ENCODE data around the gene KHDC4.

Gene KHDC4

DNA sequence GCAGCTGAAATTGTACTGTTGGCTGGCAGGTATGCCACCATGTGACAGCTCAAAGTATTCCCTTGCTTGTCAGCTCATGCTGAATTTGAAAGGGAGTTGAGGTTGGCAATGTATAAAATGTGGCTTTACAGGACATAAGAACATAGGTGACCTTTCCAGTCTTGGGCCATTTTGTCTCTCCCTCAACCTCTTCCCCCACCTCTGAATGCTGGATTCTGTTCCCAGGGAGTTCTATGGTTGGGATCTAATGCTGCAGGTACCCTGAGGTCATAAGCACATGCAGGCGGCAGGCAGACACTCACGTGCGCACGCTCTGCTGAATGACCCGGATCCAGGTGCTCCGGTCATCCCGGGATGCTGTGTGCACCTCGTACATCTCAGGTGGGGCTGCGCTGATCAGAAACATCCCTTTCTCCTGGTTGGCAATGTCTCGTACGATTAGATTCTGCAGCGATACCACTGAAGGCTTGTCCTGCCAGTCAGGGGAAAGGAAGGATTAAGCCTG lies 23.2 kb upstream of the KHDC4 start:
- Mint-ChIP-seq H3K4me3 (no peak overlapping the region), H3K36me3 (peaks cover 3% of the 10 kb centered on the region), H3K4me1 (peaks cover under 1% of the 10 kb centered on the region), H3K9me3 (no peaks in the 10 kb centered on the region), H3K27me3 (no peaks in the 10 kb centered on the region), H3K27ac (no peak overlapping the region)

DNA sequence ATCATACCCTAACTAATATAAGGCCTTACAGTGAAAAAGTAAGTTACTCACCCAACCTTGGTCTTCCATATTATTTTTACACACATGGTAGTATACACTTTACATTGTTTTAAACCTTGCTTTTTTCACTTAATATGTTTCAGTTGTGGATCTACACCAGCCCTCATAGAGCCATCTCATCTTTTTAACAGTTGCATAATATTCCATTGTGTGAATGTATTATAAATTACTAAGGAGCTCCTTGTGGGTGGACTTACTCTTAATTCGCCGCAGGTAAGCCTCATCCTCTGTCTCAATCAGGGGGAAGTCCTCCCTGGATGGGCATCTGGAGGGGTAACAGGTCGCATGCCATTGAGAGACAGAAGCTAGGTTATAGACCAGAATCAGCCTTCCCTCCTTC lies 20.4 kb upstream of the KHDC4 start:
- Mint-ChIP-seq H3K27me3 (no peaks in the 10 kb centered on the region), H3K9me3 (no peaks in the 10 kb centered on the region), H3K4me3 (no peak overlapping the region), H3K36me3 (peaks cover 7% of the 10 kb centered on the region), H3K27ac (no peak overlapping the region), H3K4me1 (no peaks in the 10 kb centered on the region)

DNA sequence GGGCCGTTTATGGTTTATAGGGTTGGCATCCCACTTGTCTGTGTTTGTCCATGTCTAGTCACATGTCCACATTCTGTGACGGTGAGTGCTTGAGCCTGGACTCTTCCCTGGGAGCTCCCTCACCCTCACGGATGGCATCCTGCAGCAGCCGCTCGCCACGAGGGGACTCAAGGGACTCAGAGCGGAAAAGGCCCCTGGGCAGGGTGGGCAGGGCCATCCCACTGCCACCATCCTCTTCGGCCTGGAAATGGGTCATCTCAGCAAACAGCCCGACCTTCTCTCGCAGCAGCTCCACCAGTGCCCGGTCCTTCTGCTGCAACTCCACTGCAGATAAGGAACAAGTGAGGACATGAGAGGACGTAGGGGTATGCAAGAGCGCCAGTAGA lies 18.3 kb upstream of the KHDC4 start:
- Mint-ChIP-seq H3K4me1 (no peaks in the 10 kb centered on the region), H3K4me3 (no peak overlapping the region), H3K27me3 (no peaks in the 10 kb centered on the region), H3K27ac (no peak overlapping the region), H3K36me3 (peaks cover 7% of the 10 kb centered on the region), H3K9me3 (no peaks in the 10 kb centered on the region)

DNA sequence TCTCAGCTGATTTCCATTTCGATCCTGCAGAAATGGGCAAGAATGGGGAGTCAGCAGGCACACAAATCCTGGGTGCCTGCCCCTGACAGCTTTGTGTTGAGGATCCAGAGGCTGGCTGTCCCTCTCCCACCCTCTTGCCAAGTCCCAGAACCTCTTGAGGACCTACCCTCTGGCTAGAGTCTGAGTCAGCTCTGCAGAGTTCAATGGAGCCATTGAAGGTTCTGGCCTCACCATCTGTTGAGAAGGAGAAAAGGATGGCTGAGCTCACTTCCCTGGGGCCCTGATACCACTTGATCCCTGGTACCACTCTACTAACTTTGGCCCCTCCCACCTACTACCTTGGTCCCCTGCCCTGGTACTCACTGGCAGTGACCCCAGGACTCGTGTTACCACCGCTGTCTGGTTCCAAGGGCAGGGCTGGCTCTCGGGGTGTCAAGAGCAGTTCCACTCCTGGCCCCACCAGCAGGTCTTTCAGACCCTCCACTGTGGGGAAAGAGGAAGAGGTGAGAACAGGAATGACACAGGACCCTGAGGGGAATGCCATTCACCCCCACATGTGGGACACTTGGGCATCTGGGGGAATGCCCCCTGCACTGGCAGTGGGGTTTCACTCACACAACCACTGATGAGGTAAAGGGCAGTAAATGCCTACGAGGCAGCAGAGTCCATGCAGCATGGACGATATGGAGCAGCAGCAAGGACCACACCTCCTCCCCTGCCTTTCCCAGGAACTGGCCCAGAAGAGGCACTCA lies 17.7 kb upstream of the KHDC4 start:
- Mint-ChIP-seq H3K27ac (peak overlapping the region; percentile 80), H3K9me3 (no peaks in the 10 kb centered on the region), H3K27me3 (no peaks in the 10 kb centered on the region), H3K36me3 (peaks cover 7% of the 10 kb centered on the region), H3K4me3 (no peak overlapping the region), H3K4me1 (peaks cover 3% of the 10 kb centered on the region)

DNA sequence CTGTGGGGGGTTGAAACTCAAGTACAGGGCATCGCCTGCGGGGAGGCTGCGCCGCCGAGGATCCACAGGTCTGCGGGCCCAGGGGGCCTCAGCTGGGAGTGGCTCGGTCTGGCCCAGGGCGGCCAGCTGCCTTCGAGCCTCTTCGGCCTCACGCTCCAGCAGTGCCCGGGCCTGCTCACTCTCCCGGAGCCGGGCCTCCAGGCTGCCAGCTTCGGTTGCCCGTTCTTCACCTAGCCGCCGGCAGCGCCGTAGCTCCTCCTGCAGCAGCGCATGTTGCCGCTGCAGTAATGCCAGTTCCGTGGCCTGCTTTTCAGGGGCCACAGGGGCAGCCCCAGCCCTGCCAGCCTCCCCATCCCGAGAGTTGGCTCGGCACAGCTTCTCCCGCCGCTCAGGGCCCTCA lies 16.6 kb upstream of the KHDC4 start:
- Mint-ChIP-seq H3K27ac (no peak overlapping the region), H3K4me3 (no peak overlapping the region), H3K27me3 (no peaks in the 10 kb centered on the region), H3K4me1 (peaks cover 14% of the 10 kb centered on the region), H3K9me3 (no peaks in the 10 kb centered on the region), H3K36me3 (peaks cover 10% of the 10 kb centered on the region)

DNA sequence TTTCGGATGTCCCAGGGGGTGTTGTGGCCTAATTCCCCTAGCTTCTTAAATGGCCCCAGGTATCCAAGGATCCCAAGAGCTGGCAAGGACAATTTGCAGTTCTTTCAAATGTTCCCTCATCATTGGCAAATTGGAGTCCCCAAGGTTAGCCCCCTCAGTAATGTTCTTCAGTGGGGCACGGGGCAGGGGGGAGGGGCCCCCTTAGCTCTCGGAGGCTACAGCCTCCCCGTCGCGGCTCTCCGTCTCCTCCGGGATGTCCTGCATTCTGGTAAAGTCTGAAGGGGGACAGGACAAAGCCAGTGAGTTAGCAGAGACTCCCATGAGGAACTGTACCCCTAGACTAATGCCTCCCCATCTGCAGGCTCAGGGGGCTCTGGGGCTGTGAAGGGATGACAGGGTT lies 13.5 kb upstream of the KHDC4 start:
- Mint-ChIP-seq H3K36me3 (peaks cover 8% of the 10 kb centered on the region), H3K27ac (peak overlapping the region; percentile 51), H3K4me3 (no peak overlapping the region), H3K27me3 (no peaks in the 10 kb centered on the region), H3K4me1 (peaks cover 30% of the 10 kb centered on the region), H3K9me3 (no peaks in the 10 kb centered on the region)

DNA sequence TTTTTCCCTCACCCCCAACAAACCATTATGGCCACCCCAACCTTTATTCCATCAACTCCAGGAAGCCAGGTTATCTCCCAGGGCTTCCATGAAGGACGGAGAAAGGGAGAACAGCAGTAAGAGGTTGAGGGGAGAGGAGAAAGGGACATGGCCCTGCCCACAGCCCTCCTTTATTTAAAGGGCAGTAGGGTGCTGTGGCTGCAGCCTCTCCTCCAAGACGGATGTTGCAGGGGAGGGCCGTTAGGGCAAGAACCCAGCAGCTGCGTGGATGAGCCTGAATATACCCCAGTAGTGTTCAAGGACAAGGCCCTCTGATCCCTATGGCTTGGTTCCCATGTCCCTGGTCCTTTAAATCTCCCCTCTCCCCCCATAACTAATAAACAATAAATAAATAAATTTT lies 13.1 kb upstream of the KHDC4 start:
- peak overlapping the region; percentile 92 for H3K27ac Mint-ChIP-seq
- peaks cover 8% of the 10 kb centered on the region for H3K36me3 Mint-ChIP-seq
- peak overlapping the region; percentile 23 for H3K4me3 Mint-ChIP-seq
- H3K4me1 Mint-ChIP-seq, result peaks cover 32% of the 10 kb centered on the region
- no peaks in the 10 kb centered on the region for H3K9me3 Mint-ChIP-seq
- no peaks in the 10 kb centered on the region for H3K27me3 Mint-ChIP-seq

DNA sequence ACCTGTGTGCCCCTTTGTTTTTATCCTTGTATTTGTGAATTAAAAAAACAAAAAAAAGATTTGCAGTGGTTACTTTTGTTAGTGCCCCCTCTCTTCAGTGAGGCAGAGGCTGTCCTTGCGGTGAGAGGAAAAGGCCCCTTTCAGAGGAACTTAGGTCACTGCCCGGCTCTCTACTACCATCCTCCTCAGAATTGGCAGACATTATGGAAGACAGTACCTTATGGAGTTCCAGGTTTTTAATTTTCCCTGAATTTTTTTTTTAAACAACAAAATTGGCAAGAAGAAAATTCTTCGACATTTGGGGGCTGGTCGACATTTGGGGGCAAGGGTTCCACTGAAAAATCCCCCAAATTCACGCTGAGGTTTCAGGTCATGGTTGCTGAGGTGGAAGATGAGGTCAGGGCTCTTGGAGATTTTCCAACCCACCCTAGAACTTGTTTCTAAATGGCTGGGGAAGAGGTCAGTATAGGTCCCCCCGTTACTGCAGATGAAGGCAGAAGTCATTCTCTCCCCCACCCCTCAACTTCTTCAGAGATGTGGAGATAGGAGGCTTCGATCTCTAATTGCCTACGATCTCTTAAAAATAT lies 12.5 kb upstream of the KHDC4 start:
- Mint-ChIP-seq H3K36me3 (peaks cover 7% of the 10 kb centered on the region), H3K27ac (peak overlapping the region; percentile 92), H3K9me3 (no peaks in the 10 kb centered on the region), H3K27me3 (no peaks in the 10 kb centered on the region), H3K4me3 (peak overlapping the region; percentile 76), H3K4me1 (peaks cover 38% of the 10 kb centered on the region)

DNA sequence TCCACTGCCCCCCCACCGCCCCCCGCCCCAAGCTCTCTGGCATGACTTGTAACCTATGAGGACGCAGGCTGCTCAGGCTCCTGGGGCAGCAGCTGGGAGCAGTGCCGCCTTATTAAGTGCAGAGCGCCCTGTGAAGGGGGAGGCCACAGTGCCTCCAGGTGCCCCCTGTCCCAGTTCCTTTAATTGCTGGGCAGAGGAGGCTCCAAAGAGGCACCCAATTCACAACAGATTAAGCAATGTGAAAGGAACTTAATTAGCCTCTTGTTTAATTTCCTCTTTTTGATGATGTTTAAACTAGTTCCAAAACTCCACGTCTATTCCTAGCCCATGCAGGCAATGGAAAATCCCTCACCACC lies 10.2 kb upstream of the KHDC4 start:
- no peaks in the 10 kb centered on the region for H3K27me3 Mint-ChIP-seq
- peaks cover 3% of the 10 kb centered on the region for H3K36me3 Mint-ChIP-seq
- H3K9me3 Mint-ChIP-seq, result no peaks in the 10 kb centered on the region
- H3K27ac Mint-ChIP-seq, result peak overlapping the region; percentile 90
- H3K4me1 Mint-ChIP-seq, result peaks cover 58% of the 10 kb centered on the region
- no peak overlapping the region for H3K4me3 Mint-ChIP-seq

DNA sequence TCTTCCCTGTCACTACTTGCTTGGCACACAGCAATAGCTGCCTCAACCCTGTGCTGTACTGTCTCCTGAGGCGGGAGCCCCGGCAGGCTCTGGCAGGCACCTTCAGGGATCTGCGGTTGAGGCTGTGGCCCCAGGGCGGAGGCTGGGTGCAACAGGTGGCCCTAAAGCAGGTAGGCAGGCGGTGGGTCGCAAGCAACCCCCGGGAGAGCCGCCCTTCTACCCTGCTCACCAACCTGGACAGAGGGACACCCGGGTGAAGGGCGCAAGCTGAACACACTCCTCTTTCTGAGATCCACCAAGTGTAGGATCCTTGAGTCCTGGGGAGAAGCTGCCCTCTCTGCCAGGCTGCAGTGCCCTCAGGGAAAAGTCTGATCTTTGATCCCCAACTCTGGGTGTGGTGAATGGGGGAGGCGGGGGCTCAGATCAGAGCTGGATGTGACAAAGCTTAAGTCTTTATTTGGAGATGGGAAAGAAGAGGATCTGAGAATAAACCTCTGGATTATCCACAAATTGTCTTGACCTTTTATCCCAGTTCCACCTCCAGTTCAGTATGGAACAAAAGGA lies 8.4 kb upstream of the KHDC4 start:
- Mint-ChIP-seq H3K27me3 (no peaks in the 10 kb centered on the region), H3K4me1 (peaks cover 66% of the 10 kb centered on the region), H3K27ac (peak overlapping the region; percentile 90), H3K36me3 (peaks cover 3% of the 10 kb centered on the region), H3K9me3 (no peaks in the 10 kb centered on the region), H3K4me3 (no peak overlapping the region)

DNA sequence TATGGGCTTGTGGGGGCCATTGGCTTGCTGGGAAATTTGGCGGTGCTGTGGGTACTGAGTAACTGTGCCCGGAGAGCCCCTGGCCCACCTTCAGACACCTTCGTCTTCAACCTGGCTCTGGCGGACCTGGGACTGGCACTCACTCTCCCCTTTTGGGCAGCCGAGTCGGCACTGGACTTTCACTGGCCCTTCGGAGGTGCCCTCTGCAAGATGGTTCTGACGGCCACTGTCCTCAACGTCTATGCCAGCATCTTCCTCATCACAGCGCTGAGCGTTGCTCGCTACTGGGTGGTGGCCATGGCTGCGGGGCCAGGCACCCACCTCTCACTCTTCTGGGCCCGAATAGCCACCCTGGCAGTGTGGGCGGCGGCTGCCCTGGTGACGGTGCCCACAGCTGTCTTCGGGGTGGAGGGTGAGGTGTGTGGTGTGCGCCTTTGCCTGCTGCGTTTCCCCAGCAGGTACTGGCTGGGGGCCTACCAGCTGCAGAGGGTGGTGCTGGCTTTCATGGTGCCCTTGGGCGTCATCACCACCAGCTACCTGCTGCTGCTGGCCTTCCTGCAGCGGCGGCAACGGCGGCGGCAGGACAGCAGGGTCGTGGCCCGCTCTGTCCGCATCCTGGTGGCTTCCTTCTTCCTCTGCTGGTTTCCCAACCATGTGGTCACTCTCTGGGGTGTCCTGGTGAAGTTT lies 7.8 kb upstream of the KHDC4 start:
- H3K4me3 Mint-ChIP-seq, result no peak overlapping the region
- H3K9me3 Mint-ChIP-seq, result no peaks in the 10 kb centered on the region
- peaks cover 3% of the 10 kb centered on the region for H3K36me3 Mint-ChIP-seq
- H3K27ac Mint-ChIP-seq, result peak overlapping the region; percentile 90
- H3K4me1 Mint-ChIP-seq, result peaks cover 64% of the 10 kb centered on the region
- H3K27me3 Mint-ChIP-seq, result no peaks in the 10 kb centered on the region

DNA sequence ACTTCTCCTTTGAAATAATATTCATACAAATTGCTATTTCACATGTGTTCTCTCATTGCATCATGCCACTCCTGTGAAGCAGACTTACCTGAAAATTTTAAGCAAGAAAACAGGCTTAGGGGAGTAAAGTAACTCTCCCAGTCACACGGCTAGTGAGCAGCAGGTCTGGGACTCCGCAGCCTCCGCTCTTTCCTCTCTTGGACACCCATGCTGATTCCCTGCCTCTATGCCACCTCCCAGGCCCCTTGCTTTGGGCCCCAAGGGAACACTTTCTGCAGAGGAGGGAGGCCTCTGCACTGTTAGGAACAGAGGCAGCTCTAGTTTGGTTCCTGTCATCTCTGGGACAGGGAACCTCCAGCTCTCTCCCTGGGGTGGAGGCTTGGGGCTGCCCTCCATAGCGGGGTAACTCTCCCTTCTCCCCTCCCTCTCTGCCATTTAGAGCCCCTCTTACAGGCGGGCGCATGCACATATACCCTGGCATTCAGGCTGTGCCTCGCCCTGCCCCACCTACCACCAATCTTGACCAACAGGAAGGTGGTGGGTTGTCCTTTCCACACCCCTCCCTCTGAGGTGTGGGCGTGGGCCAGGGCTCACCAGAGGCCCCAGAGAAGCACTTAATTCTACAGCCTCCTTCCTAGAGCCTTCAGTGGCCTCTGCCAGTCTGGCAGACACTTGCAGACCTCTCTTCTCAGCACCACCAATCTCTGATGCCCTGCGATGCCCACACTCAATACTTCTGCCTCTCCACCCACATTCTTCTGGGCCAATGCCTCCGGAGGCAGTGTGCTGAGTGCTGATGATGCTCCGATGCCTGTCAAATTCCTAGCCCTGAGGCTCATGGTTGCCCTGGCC lies 7.0 kb upstream of the KHDC4 start, which contains the start of gene RXFP4:
Gene RXFP4, plus strand, starts transcription at position 646 of the 852 bp plus-strand sequence. Its CDS starts 72 bp downstream, at position 718.
- Mint-ChIP-seq H3K9me3 (no peaks in the 10 kb centered on the region), H3K27me3 (no peaks in the 10 kb centered on the region), H3K36me3 (peaks cover 2% of the 10 kb centered on the region), H3K4me3 (no peak within 1 kb of the TSS), H3K27ac (peak within 1 kb of the TSS; percentile 90), H3K4me1 (peaks cover 56% of the 10 kb centered on the region)

DNA sequence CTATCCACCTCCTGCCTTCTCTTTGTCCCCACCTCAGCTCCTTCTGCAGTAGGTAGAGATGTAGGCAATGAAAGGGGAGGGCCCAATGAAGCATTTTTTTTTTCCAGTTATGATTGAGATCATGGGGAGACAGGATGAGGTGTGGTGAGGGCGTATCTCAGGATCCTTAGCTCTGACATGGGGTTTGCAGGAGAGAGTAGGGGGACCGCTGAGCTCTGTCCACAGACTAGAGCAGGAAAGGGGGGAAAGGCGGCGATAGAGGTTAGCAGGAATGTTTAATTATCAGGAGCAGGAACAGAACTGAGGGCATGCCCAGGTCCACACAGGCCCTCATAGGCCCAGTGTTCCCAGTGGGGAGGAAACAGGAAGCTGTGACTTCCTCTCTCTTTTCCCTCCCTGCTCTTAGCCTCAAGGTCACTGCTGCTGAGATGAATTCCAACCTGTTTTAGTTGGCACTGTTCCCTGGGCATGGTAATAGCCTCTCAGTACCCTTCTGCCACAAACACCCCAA lies 6.3 kb upstream of the KHDC4 start:
- H3K4me3 Mint-ChIP-seq, result no peak overlapping the region
- peak overlapping the region; percentile 86 for H3K27ac Mint-ChIP-seq
- H3K9me3 Mint-ChIP-seq, result no peaks in the 10 kb centered on the region
- no peaks in the 10 kb centered on the region for H3K27me3 Mint-ChIP-seq
- no peaks in the 10 kb centered on the region for H3K36me3 Mint-ChIP-seq
- peaks cover 51% of the 10 kb centered on the region for H3K4me1 Mint-ChIP-seq

DNA sequence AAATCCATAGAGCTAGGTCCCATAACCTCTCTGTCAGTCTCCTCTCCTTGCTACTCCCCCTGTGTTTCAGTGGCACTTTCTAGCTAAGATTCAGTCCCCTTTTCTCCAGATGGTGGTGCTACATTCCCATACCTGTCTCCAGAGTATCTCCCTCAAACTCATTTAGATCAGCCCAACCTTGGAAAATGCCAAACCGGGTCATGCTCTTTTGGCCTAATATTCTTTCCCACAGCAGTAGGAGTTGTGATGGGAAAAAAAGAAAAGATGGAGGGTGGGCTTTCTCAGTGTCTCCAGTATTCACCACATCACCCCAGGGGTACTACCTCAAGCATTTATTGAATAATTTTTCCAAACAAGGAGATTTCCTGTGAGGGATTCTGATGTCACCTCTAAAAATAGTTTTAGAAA lies 4.0 kb upstream of the KHDC4 start:
- H3K36me3 Mint-ChIP-seq, result no peaks in the 10 kb centered on the region
- H3K4me1 Mint-ChIP-seq, result peaks cover 39% of the 10 kb centered on the region
- no peak overlapping the region for H3K4me3 Mint-ChIP-seq
- H3K27me3 Mint-ChIP-seq, result no peaks in the 10 kb centered on the region
- H3K27ac Mint-ChIP-seq, result peak overlapping the region; percentile 25
- H3K9me3 Mint-ChIP-seq, result no peaks in the 10 kb centered on the region
